ENCODE measurements around the gene LRRTM4.

The LRRTM4 gene

DNA sequence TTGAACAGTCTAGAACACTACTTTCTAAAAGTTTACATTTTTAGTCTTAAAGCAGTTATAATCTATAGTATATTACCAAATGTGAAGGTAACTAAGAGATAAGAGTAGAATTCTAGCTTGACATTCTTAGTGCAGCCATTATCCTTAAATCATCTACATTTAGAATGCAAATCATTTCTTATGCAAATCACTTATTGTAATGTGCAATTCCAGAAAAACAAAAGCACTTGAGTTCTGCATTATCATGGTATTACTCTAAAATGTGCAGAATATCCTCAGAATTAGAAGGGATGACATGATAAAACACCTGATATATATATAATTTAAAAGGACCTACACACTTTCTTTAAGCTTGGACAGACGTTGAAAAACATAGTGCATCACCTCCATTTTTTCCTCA lies 712 bp upstream of the LRRTM4 start:
- in situ Hi-C loops (cut with MboI; ENCODE audit: low pct_unique_long_range_greater_than_20kb, low sequenced_read_pairs, unreplicated experiment) = no loop called here
- TF ChIP-seq, protein P1, sequence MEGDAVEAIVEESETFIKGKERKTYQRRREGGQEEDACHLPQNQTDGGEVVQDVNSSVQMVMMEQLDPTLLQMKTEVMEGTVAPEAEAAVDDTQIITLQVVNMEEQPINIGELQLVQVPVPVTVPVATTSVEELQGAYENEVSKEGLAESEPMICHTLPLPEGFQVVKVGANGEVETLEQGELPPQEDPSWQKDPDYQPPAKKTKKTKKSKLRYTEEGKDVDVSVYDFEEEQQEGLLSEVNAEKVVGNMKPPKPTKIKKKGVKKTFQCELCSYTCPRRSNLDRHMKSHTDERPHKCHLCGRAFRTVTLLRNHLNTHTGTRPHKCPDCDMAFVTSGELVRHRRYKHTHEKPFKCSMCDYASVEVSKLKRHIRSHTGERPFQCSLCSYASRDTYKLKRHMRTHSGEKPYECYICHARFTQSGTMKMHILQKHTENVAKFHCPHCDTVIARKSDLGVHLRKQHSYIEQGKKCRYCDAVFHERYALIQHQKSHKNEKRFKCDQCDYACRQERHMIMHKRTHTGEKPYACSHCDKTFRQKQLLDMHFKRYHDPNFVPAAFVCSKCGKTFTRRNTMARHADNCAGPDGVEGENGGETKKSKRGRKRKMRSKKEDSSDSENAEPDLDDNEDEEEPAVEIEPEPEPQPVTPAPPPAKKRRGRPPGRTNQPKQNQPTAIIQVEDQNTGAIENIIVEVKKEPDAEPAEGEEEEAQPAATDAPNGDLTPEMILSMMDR (IDR thresholded peaks at IDR 0.05; ENCODE audit: extremely low read depth, insufficient read depth, missing control alignments) = no peak
- DNase-seq (ENCODE audit: low spot score) = no peak

DNA sequence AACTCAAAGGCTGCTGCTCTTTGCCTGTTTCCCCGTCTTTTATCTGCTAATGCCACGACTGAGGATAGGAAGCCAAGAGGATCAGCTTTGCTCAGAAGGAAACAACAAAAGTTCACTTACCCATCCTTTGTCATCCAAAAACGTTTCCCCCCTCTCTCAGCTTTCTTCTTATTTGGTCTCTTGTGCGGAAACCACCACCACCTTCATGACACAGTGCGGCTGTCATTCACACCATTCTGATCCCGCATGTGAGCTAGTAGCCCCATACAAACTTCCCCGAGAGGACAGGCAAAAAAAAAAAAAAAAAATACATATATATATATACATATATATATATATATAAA lies 656 bp downstream of the LRRTM4 start:
- DNase-seq (ENCODE audit: low spot score) = no peak
- TF ChIP-seq, protein P1 (IDR thresholded peaks at IDR 0.05; ENCODE audit: extremely low read depth, insufficient read depth, missing control alignments) = no peak
- in situ Hi-C loops (cut with MboI; ENCODE audit: low pct_unique_long_range_greater_than_20kb, low sequenced_read_pairs, unreplicated experiment) = no loop called here

DNA sequence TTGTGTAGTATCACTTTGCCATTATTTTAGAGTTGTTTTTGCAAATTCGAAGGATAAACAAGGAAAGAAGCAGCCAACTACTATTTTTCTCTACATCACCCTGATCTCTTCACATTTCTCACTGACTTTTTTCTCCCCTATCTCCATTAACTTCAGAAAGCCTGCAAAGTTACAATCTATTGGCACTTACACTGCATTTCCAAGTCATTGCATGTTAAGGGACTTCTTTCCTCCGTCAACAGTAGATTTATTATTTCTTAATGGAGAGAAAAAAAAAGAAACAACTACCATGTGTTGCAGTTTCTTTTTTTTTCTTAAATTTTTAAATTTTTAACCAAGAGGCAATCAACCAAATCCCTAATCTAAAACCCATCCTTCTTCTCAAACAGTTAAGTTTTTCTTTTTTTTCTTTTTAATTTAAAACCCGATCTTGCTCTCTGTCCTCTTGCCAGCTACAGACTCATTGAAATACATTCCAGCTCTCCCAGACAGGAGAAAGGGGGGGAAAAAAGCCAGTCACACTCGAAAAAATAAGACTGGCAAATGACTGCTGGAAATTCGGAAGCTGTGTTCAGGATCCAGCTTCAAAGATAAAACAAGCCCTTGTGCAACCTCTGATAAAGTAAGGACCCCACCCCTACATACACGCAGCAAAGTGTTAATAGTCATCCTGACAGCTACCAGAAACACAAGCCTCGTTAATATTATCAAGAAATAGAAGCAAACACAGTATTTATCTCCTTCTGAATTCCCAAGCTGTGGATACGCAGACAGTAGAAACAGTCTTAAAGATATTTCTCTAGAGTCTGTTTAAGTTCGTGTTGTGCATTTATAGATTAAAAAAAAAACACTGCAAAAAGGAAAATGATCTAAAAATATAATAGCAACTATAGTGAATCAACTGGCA lies 1.3 kb downstream of the LRRTM4 start:
- no peak for DNase-seq (ENCODE audit: low spot score)
- TF ChIP-seq, protein P1 (IDR thresholded peaks at IDR 0.05; ENCODE audit: extremely low read depth, insufficient read depth, missing control alignments) = no peak
- in situ Hi-C loops (cut with MboI; ENCODE audit: low pct_unique_long_range_greater_than_20kb, low sequenced_read_pairs, unreplicated experiment) = no loop called here

DNA sequence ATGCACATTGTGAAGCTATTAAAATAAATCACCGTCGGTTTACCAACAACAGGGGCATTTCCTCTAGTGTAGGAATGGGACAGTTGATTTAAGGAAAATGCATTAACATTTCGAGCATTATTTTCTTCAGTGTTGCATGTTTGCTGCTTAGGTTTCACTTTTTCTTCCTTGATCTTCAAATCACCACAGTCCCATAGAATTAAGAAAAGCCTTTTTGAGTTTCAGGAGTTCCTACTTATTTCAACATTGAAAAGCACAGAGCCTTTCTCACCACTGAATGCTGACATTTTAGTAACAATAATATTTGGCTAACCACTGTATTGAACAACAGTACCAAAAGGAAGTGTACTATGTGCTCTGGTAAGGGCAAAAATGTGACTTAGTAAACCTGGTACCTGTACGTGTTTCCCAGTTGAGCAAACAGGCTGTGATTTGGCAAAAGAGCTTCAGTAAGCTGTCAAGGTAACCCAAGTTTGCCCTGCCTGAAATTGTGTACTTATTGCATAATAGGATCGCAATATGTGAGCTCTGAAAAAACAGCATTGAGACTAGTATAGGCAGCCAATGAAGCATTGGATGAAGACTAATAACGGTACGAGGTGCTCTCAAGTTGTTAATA lies 2.2 kb downstream of the LRRTM4 start:
- TF ChIP-seq, protein P1 (IDR thresholded peaks at IDR 0.05; ENCODE audit: extremely low read depth, insufficient read depth, missing control alignments) = no peak

DNA sequence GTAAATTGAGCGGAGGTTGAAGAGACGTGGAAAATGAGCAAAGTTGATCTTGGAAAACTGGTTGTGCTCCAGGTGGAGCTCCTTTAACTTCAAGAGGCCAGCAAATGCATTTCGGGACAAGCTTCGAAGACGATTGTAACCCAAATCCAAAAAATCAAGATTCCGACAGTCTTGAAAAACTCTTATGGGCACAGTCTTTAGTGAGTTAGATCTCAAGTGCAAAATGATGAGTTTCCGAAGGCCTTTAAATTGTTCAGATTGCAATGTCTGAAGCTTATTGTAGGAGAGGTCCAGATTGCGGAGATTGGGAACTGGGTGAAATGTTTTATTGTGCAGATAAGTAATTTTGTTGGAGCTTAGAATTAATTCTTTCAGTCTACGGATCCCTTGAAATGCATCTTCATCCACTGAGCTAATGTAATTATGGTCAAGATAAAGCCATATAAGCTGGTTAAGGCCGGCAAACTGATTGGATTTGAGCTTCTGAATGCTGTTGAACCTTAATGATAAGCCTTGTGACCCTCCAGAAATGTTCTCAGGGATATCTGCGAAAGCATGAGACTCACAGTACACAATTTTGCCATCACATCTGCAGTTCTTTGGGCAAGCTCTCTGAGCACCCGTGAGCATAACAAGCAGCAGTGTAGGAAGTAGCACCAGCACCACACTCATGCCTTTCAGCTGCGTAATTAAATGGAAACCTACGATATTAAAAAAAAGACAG lies 2.9 kb downstream of the LRRTM4 start:
- TF ChIP-seq, protein P1 (IDR thresholded peaks at IDR 0.05; ENCODE audit: extremely low read depth, insufficient read depth, missing control alignments) = no peak
- in situ Hi-C loops (cut with MboI; ENCODE audit: low pct_unique_long_range_greater_than_20kb, low sequenced_read_pairs, unreplicated experiment) = no loop called here
- no peak for DNase-seq (ENCODE audit: low spot score)

More for the DNA sequence above, 2.2 kb downstream of the LRRTM4 start:
- DNase-seq (ENCODE audit: low spot score) = no peak
- in situ Hi-C loops (cut with MboI; ENCODE audit: low pct_unique_long_range_greater_than_20kb, low sequenced_read_pairs, unreplicated experiment) = no loop called here

DNA sequence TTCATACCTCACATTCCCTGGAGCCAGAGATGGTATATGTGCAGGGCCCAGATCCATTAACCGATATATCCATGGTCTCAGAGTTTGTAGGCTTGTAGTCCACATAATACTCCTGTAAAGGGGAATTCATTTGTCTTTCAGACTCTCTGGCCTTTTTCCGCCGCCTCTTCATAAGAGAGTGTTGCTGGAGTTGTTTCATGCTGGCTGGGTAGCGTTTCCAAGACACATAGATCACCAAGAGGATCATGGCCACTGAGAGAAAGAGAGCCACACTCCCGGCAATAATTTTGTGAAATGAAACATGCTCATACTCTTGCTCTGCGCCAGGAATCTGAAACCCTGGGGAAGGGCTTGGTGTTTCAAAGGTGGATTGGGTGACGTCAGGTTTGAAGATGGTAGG lies 3.9 kb downstream of the LRRTM4 start:
- TF ChIP-seq, protein P1 (IDR thresholded peaks at IDR 0.05; ENCODE audit: extremely low read depth, insufficient read depth, missing control alignments) = no peak
- in situ Hi-C loops (cut with MboI; ENCODE audit: low pct_unique_long_range_greater_than_20kb, low sequenced_read_pairs, unreplicated experiment) = no loop called here
- no peak for DNase-seq (ENCODE audit: low spot score)
